Measurements from ENCODE around the gene RNF220. TPM values are rescaled to one million over a fixed set of nuclear protein-coding genes. Genes with fewer than 3 reads are reported as not detected.

RNF220 gene
- total RNA-seq, 1 experiment from 2014 or later = 128 TPM

DNA sequence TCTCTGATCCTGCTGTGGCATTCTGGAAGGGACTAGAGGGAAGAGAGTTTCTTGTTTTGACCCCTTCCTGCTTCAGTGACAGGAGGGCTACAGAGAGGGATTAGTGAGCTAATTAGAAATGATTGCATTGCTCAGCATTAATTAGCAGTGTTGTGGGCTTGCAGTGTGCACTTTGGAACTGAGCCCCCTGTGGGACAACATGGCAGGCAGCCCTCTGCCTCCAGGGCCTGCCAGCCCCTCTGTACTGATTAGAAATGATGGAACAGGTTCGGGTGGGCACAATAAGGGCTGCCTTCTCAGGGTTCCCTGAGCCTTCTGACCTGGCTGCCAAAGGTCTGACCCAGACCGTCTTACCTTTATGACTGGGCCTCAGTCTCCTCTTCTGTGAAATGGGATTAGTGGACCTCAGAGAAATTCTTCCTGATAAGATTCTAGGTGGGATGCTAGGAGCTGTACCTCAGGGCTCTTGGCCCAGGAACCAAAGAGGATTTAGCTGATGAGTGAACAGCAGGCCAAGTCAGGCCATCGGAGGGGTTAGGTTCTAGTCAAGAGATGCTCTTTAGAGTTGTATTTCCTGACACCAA is 229.6 kb downstream of the RNF220 start:
- TF ChIP-seq, protein P1, sequence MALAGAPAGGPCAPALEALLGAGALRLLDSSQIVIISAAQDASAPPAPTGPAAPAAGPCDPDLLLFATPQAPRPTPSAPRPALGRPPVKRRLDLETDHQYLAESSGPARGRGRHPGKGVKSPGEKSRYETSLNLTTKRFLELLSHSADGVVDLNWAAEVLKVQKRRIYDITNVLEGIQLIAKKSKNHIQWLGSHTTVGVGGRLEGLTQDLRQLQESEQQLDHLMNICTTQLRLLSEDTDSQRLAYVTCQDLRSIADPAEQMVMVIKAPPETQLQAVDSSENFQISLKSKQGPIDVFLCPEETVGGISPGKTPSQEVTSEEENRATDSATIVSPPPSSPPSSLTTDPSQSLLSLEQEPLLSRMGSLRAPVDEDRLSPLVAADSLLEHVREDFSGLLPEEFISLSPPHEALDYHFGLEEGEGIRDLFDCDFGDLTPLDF (CRISPR knock-in tag; IDR thresholded peaks at IDR 0.05) = no peak
- TF ChIP-seq FOXP1 (CRISPR knock-in tag; IDR thresholded peaks at IDR 0.05; ENCODE audit: borderline replicate concordance) (no peak), CBFB (CRISPR knock-in tag; IDR thresholded peaks at IDR 0.05; ENCODE audit: low read depth) (no peak)
- POLR2A ChIA-PET = no interaction called here
- Mint-ChIP-seq H3K36me3 (peaks cover 56% of the 10 kb centered on the region), H3K4me1 (peaks cover 26% of the 10 kb centered on the region), H3K27ac (no peak overlapping the region; the same call in 1 of the 2 replicates), H3K27me3 (ENCODE audit: low read depth) (no peaks in the 10 kb centered on the region), H3K9me3 (no peaks in the 10 kb centered on the region), H3K4me3 (no peak overlapping the region; the same call in 1 of the 2 replicates)
- CTCF ChIA-PET = interaction anchor here (0.8 to 1.2 kb wide), 4 partner anchors 17 to 257 kb away, joined by 3 to 9 read pairs (median 4); no protein-coding TSS in a partner anchor
- ATAC-seq (no peak), DNase-seq (ENCODE audit: low spot score) (no peak)

DNA sequence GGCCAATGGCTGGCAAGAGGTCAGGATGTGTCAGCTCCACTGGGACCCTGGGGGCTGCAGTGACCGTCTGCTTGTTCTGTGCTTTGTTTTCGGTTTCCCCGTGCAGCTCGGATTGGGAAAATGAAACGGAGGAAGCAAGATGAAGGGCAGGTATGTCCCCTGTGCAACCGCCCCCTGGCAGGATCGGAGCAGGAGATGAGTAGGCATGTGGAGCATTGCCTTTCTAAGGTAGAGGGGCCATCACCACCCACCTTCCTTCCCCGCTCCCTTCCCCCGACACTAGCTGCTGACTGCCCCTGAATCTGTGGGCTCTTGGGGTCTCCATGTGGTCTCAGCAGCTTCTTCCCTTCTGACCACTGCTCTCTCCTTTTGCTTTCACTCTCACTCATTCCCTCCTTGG is 230.4 kb downstream of the RNF220 start:
- ATAC-seq (no peak), DNase-seq (ENCODE audit: low spot score) (no peak)
- ChIA-PET CTCF (interaction anchor here (0.9 to 1.1 kb wide), 2 partner anchors 18 to 418 kb away, joined by 3 to 4 read pairs; no protein-coding TSS in a partner anchor), POLR2A (no interaction called here)
- no peaks in the 10 kb centered on the region for H3K27me3 Mint-ChIP-seq (ENCODE audit: low read depth)
- TF ChIP-seq, protein P2, sequence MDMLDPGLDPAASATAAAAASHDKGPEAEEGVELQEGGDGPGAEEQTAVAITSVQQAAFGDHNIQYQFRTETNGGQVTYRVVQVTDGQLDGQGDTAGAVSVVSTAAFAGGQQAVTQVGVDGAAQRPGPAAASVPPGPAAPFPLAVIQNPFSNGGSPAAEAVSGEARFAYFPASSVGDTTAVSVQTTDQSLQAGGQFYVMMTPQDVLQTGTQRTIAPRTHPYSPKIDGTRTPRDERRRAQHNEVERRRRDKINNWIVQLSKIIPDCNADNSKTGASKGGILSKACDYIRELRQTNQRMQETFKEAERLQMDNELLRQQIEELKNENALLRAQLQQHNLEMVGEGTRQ (CRISPR knock-in tag; IDR thresholded peaks at IDR 0.05) = no peak
- TF ChIP-seq GRHL2 (CRISPR knock-in tag; IDR thresholded peaks at IDR 0.05; ENCODE audit: insufficient replicate concordance, severe bottlenecking) (no peak), FOXJ3 (CRISPR knock-in tag; IDR thresholded peaks at IDR 0.05; ENCODE audit: borderline replicate concordance) (no peak), PRRX2 (CRISPR knock-in tag; IDR thresholded peaks at IDR 0.05) (no peak), CBFB (CRISPR knock-in tag; IDR thresholded peaks at IDR 0.05; ENCODE audit: low read depth) (no peak)
- TF ChIP-seq, protein P3, sequence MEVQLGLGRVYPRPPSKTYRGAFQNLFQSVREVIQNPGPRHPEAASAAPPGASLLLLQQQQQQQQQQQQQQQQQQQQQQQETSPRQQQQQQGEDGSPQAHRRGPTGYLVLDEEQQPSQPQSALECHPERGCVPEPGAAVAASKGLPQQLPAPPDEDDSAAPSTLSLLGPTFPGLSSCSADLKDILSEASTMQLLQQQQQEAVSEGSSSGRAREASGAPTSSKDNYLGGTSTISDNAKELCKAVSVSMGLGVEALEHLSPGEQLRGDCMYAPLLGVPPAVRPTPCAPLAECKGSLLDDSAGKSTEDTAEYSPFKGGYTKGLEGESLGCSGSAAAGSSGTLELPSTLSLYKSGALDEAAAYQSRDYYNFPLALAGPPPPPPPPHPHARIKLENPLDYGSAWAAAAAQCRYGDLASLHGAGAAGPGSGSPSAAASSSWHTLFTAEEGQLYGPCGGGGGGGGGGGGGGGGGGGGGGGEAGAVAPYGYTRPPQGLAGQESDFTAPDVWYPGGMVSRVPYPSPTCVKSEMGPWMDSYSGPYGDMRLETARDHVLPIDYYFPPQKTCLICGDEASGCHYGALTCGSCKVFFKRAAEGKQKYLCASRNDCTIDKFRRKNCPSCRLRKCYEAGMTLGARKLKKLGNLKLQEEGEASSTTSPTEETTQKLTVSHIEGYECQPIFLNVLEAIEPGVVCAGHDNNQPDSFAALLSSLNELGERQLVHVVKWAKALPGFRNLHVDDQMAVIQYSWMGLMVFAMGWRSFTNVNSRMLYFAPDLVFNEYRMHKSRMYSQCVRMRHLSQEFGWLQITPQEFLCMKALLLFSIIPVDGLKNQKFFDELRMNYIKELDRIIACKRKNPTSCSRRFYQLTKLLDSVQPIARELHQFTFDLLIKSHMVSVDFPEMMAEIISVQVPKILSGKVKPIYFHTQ (CRISPR knock-in tag; IDR thresholded peaks at IDR 0.05) = no peak
- TF ChIP-seq, protein P4, sequence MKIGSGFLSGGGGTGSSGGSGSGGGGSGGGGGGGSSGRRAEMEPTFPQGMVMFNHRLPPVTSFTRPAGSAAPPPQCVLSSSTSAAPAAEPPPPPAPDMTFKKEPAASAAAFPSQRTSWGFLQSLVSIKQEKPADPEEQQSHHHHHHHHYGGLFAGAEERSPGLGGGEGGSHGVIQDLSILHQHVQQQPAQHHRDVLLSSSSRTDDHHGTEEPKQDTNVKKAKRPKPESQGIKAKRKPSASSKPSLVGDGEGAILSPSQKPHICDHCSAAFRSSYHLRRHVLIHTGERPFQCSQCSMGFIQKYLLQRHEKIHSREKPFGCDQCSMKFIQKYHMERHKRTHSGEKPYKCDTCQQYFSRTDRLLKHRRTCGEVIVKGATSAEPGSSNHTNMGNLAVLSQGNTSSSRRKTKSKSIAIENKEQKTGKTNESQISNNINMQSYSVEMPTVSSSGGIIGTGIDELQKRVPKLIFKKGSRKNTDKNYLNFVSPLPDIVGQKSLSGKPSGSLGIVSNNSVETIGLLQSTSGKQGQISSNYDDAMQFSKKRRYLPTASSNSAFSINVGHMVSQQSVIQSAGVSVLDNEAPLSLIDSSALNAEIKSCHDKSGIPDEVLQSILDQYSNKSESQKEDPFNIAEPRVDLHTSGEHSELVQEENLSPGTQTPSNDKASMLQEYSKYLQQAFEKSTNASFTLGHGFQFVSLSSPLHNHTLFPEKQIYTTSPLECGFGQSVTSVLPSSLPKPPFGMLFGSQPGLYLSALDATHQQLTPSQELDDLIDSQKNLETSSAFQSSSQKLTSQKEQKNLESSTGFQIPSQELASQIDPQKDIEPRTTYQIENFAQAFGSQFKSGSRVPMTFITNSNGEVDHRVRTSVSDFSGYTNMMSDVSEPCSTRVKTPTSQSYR (CRISPR knock-in tag; IDR thresholded peaks at IDR 0.05) = no peak
- TF ChIP-seq, protein P5, sequence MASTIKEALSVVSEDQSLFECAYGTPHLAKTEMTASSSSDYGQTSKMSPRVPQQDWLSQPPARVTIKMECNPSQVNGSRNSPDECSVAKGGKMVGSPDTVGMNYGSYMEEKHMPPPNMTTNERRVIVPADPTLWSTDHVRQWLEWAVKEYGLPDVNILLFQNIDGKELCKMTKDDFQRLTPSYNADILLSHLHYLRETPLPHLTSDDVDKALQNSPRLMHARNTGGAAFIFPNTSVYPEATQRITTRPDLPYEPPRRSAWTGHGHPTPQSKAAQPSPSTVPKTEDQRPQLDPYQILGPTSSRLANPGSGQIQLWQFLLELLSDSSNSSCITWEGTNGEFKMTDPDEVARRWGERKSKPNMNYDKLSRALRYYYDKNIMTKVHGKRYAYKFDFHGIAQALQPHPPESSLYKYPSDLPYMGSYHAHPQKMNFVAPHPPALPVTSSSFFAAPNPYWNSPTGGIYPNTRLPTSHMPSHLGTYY (CRISPR knock-in tag; IDR thresholded peaks at IDR 0.05) = no peak
- peaks cover 58% of the 10 kb centered on the region for H3K36me3 Mint-ChIP-seq
- H3K9me3 Mint-ChIP-seq = no peaks in the 10 kb centered on the region
- H3K4me1 Mint-ChIP-seq = peaks cover 25% of the 10 kb centered on the region
- H3K27ac Mint-ChIP-seq = no peak overlapping the region
- no peak overlapping the region for H3K4me3 Mint-ChIP-seq

DNA sequence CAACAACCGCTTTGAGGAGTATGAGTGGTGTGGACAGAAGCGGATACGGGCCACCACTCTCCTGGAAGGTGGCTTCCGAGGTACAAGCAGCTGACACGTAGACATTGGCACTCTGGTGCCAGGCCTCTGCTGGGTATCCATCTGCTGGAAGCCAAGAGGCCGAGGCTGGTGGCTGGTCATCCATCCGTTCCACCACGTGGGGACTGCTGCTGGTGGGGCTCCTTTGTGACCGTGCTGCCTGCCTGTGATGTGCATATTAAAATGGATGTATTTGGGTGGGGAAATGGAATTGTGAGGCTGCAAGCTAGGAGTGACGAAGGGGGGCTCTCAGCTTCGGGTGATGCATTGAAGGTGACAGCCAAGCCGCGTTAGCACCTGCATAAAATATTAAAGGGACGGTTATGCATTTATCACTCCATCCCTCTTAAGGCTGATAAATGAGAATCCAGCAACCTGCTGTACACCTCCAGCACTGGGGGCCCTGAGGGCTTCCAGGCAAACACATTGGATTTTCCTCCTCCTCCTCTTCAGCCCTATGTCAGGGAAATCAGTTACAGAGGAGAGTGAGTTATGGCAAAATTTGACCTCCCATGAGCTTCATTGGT is 231.1 kb downstream of the RNF220 start:
- ATAC-seq (no peak), DNase-seq (ENCODE audit: low spot score) (no peak)
- H3K4me1 Mint-ChIP-seq = peaks cover 18% of the 10 kb centered on the region
- H3K4me3 Mint-ChIP-seq = no peak overlapping the region
- H3K9me3 Mint-ChIP-seq = no peaks in the 10 kb centered on the region
- peaks cover 66% of the 10 kb centered on the region for H3K36me3 Mint-ChIP-seq
- ChIA-PET CTCF (interaction anchor here (0.9 to 1.4 kb wide), 4 partner anchors 16 to 419 kb away, joined by 3 to 10 read pairs (median 4); no protein-coding TSS in a partner anchor), POLR2A (no interaction called here)
- H3K27me3 Mint-ChIP-seq (ENCODE audit: low read depth) = no peaks in the 10 kb centered on the region
- no peak overlapping the region for H3K27ac Mint-ChIP-seq
- TF ChIP-seq ESRRA (CRISPR knock-in tag; IDR thresholded peaks at IDR 0.05; ENCODE audit: borderline replicate concordance) = no peak
- no peak for TF ChIP-seq EMX1 (CRISPR knock-in tag; IDR thresholded peaks at IDR 0.05)
- TF ChIP-seq, protein P6, sequence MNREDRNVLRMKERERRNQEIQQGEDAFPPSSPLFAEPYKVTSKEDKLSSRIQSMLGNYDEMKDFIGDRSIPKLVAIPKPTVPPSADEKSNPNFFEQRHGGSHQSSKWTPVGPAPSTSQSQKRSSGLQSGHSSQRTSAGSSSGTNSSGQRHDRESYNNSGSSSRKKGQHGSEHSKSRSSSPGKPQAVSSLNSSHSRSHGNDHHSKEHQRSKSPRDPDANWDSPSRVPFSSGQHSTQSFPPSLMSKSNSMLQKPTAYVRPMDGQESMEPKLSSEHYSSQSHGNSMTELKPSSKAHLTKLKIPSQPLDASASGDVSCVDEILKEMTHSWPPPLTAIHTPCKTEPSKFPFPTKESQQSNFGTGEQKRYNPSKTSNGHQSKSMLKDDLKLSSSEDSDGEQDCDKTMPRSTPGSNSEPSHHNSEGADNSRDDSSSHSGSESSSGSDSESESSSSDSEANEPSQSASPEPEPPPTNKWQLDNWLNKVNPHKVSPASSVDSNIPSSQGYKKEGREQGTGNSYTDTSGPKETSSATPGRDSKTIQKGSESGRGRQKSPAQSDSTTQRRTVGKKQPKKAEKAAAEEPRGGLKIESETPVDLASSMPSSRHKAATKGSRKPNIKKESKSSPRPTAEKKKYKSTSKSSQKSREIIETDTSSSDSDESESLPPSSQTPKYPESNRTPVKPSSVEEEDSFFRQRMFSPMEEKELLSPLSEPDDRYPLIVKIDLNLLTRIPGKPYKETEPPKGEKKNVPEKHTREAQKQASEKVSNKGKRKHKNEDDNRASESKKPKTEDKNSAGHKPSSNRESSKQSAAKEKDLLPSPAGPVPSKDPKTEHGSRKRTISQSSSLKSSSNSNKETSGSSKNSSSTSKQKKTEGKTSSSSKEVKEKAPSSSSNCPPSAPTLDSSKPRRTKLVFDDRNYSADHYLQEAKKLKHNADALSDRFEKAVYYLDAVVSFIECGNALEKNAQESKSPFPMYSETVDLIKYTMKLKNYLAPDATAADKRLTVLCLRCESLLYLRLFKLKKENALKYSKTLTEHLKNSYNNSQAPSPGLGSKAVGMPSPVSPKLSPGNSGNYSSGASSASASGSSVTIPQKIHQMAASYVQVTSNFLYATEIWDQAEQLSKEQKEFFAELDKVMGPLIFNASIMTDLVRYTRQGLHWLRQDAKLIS (CRISPR knock-in tag; IDR thresholded peaks at IDR 0.05; ENCODE audit: borderline replicate concordance) = no peak
- no peak for TF ChIP-seq ZNF423 (CRISPR knock-in tag; IDR thresholded peaks at IDR 0.05)
- TF ChIP-seq, protein P1 (CRISPR knock-in tag; IDR thresholded peaks at IDR 0.05) = no peak

All from WTC11 (cell line).